Measurements from ENCODE around the gene CASKIN2. TPM values are rescaled to one million over a fixed set of nuclear protein-coding genes. Genes with fewer than 3 reads are reported as not detected.

The CASKIN2 gene
- polyA plus RNA-seq, 3 donors = 0.33 TPM; not detected in 2

GRCh38 chr17:75476752-75477489 lies 38.4 kb downstream of the CASKIN2 start:
- H3K36me3 ChIP-seq (replicated peaks in 1 of 2; ENCODE audit: control insufficient read depth in 1 of 2, insufficient read depth in 2 of 2, low read length in 2 of 2) = peaks cover 34 to 57% of the 10 kb centered on the region in 2 donors
- Mint-ChIP-seq H3K4me3 (no peak overlapping the region), H3K27ac (peak overlapping the region in 1 of 7 donors; percentile 20), H3K27me3 (ENCODE audit: low read depth in 3 of 3) (peaks cover 0 to 5% (median 0%) of the 10 kb centered on the region in 3 donors), H3K9me3 (no peaks in the 10 kb centered on the region), H3K36me3 (peaks cover 43 to 74% of the 10 kb centered on the region in 2 donors), H3K4me1 (peaks cover 23% of the 10 kb centered on the region)
- H3K9me3 ChIP-seq (replicated peaks in 1 of 2; ENCODE audit: control insufficient read depth in 1 of 2, insufficient read depth in 1 of 2, low read length in 2 of 2) = no peaks in the 10 kb centered on the region
- no peaks in the 10 kb centered on the region for H3K27me3 ChIP-seq (ENCODE audit: control insufficient read depth in 2 of 2, insufficient read depth in 2 of 2, low read length in 2 of 2)
- H3K4me2 ChIP-seq (replicated peaks; ENCODE audit: extremely low read depth, low read length, poor library complexity, severe bottlenecking) = no peak overlapping the region
- intact Hi-C loops (cut with micrococcal nuclease) = no loop called here
- H3K27ac ChIP-seq (ENCODE audit: low read depth in 1 of 2, low read length in 2 of 2) = no peak overlapping the region
- H2AFZ ChIP-seq (ENCODE audit: insufficient read depth, low read depth, low read length, poor library complexity, severe bottlenecking) = no peak overlapping the region
- H3K79me2 ChIP-seq (ENCODE audit: insufficient read depth, low read length) = no peaks in the 10 kb centered on the region
- H3K9ac ChIP-seq (ENCODE audit: insufficient read depth, low read length, poor library complexity, severe bottlenecking) = no peak overlapping the region
- WGBS (ENCODE audit: insufficient coverage) = 90% methylated on average over 11 of the region's 11 CpGs
- no peak for TF ChIP-seq CTCF (IDR thresholded peaks at IDR 0.05)
- peaks cover 14 to 19% of the 10 kb centered on the region in 2 donors for H3K4me1 ChIP-seq (ENCODE audit: control insufficient read depth in 1 of 2, insufficient read depth in 2 of 2, low read length in 2 of 2)
- no peak for DNase-seq
- no peak overlapping the region for H3K4me3 ChIP-seq (replicated peaks in 1 of 3; ENCODE audit: low read depth in 2 of 3, low read length in 3 of 3)
- H4K20me1 ChIP-seq (ENCODE audit: insufficient read depth, low read length) = peaks cover 5% of the 10 kb centered on the region

- Histone ChIP-seq H3K27ac (ENCODE audit: low read depth in 1 of 2, low read length in 2 of 2) (no peak overlapping the region), H3K9ac (ENCODE audit: insufficient read depth, low read length, poor library complexity, severe bottlenecking) (no peak overlapping the region)
These were observed 39.1 kb downstream of the CASKIN2 start for GRCh38 chr17:75476271-75476671.

More at GRCh38 chr17:75476271-75476671, 39.1 kb downstream of the CASKIN2 start:
- Mint-ChIP-seq H3K36me3 (peaks cover 48 to 80% of the 10 kb centered on the region in 2 donors), H3K27me3 (ENCODE audit: low read depth in 3 of 3) (peaks cover 0 to 5% (median 0%) of the 10 kb centered on the region in 3 donors), H3K4me1 (peaks cover 16% of the 10 kb centered on the region), H3K9me3 (no peaks in the 10 kb centered on the region), H3K4me3 (no peak overlapping the region), H3K27ac (peak overlapping the region in 1 of 7 donors; percentile 53)
- H3K36me3 ChIP-seq (replicated peaks in 1 of 2; ENCODE audit: control insufficient read depth in 1 of 2, insufficient read depth in 2 of 2, low read length in 2 of 2) = peaks cover 37 to 63% of the 10 kb centered on the region in 2 donors
- no peak for DNase-seq
- H3K4me2 ChIP-seq (replicated peaks; ENCODE audit: extremely low read depth, low read length, poor library complexity, severe bottlenecking) = no peak overlapping the region
- H2AFZ ChIP-seq (ENCODE audit: insufficient read depth, low read depth, low read length, poor library complexity, severe bottlenecking) = no peak overlapping the region
- TF ChIP-seq CTCF (IDR thresholded peaks at IDR 0.05) = no peak
- peaks cover 5% of the 10 kb centered on the region for H4K20me1 ChIP-seq (ENCODE audit: insufficient read depth, low read length)
- H3K27me3 ChIP-seq (ENCODE audit: control insufficient read depth in 2 of 2, insufficient read depth in 2 of 2, low read length in 2 of 2) = no peaks in the 10 kb centered on the region
- H3K9me3 ChIP-seq (replicated peaks in 1 of 2; ENCODE audit: control insufficient read depth in 1 of 2, insufficient read depth in 1 of 2, low read length in 2 of 2) = no peaks in the 10 kb centered on the region
- H3K4me1 ChIP-seq (ENCODE audit: control insufficient read depth in 1 of 2, insufficient read depth in 2 of 2, low read length in 2 of 2) = peaks cover 9 to 13% of the 10 kb centered on the region in 2 donors
- WGBS (ENCODE audit: insufficient coverage) = 100% methylated on average over 2 of the region's 8 CpGs
- H3K4me3 ChIP-seq (replicated peaks in 1 of 3; ENCODE audit: low read depth in 2 of 3, low read length in 3 of 3) = no peak overlapping the region
- intact Hi-C loops (cut with micrococcal nuclease) = no loop called here
- H3K79me2 ChIP-seq (ENCODE audit: insufficient read depth, low read length) = no peaks in the 10 kb centered on the region

Measured in CD14-positive monocyte (primary cell).